AG09309 (cell line): ENCODE results near the gene RFPL4A.
"Not testable (repeated sequence)": the region's sequence is repeated elsewhere in the genome, so short reads cannot be mapped to it uniquely, and the experiment has no call there.

Source experiments
- DNase-seq: peaks from one replicate; pipeline ENCODE4 v3.0.0-alpha.2; 2010; ENCODE audit warnings: low read depth
- H3K4me3 ChIP-seq: 2 replicates; pipeline ENCODE4 v1.5.1; 2011; ENCODE audit warnings: mild to moderate bottlenecking, low read depth, low read length, moderate library complexity; ENCODE audit not compliant: control insufficient read depth
- TF ChIP-seq, protein P1 (sequence below): IDR thresholded peaks from 2 replicates; pipeline ENCODE4 v1.5.1; 2011; ENCODE audit warnings: mild to moderate bottlenecking, low read depth, low read length, inconsistent platforms; ENCODE audit not compliant: insufficient read depth, control insufficient read depth; ENCODE audit errors: missing control alignments

The RFPL4A gene

DNA sequence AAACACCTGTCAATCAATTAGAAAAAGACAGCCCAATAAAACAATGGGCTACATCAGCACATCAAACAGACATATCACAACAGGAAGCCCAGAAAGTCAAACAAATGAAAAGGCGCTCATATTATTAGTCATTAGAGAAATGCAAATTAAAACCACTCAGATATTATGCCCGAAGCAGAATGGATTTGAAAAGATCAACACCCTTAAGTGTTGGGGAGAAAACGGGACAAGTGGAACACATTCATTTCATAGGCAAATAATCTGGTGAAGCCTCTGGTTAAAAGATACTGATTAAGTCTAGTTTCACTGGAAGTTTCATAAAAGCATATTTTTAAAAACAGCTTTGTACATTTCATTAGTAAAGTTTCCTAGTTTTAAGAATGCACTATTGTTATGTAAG is 38.1 kb upstream of the RFPL4A start:
- TF ChIP-seq, protein P1, sequence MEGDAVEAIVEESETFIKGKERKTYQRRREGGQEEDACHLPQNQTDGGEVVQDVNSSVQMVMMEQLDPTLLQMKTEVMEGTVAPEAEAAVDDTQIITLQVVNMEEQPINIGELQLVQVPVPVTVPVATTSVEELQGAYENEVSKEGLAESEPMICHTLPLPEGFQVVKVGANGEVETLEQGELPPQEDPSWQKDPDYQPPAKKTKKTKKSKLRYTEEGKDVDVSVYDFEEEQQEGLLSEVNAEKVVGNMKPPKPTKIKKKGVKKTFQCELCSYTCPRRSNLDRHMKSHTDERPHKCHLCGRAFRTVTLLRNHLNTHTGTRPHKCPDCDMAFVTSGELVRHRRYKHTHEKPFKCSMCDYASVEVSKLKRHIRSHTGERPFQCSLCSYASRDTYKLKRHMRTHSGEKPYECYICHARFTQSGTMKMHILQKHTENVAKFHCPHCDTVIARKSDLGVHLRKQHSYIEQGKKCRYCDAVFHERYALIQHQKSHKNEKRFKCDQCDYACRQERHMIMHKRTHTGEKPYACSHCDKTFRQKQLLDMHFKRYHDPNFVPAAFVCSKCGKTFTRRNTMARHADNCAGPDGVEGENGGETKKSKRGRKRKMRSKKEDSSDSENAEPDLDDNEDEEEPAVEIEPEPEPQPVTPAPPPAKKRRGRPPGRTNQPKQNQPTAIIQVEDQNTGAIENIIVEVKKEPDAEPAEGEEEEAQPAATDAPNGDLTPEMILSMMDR, result no peak
- no peak overlapping the region for H3K4me3 ChIP-seq

DNA sequence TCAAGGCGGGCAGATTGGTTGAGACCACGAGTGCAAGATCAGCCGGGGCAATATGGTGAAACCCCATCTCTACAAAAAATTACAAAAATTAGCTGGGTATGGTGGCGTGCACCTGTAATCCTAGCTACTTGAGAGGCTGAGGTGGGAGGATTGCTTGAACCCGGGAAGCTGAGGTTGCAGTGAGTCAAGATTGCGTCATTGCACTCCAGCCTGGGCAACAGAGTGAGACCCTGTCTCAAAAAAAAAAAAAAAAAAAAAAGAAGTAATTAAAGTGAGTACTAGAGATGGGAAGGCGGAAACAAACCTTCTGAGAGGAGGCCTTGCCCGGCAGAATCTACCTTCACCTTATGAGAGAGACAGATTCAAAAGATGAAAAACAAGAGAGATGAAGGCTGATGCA is 35.4 kb upstream of the RFPL4A start:
- DNase-seq, result no peak
- no peak overlapping the region for H3K4me3 ChIP-seq
- TF ChIP-seq, protein P1, result no peak

More for the DNA sequence above, 38.1 kb upstream of the RFPL4A start:
- DNase-seq, result no peak

DNA sequence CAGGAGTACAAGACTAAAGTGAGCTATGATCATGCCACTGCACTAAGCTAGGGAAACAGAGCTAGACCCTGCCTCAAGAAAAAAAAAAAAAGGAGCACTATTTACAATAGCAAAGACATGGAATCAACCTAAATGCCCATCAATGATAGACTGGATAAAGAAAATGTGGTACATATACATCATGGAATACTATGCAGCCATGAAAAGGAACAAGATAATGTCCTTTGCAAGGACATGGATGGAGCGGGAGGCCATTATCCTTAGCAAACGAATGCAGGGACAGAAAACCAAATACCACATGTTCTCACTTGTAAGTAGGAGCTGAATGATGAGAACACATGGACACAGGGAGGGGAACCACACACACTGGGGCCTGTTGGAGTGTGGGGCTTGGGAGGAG is 28.5 kb upstream of the RFPL4A start:
- H3K4me3 ChIP-seq, DNase-seq: not testable (repeated sequence)

GRCh38 chr19:55738302-55738701 is 20.6 kb upstream of the RFPL4A start, which contains the start of gene NLRP9:
Gene NLRP9 (minus strand): TSS chr19:55738402. CDS start chr19:55738374, 28 bp downstream.
- no peak within 1 kb of the TSS for H3K4me3 ChIP-seq
- DNase-seq, result no peak
- TF ChIP-seq, protein P1, result no peak

- TF ChIP-seq, protein P1, result no peak
- no peak overlapping the region for H3K4me3 ChIP-seq
- DNase-seq, result no peak
These were observed 8.2 kb upstream of the RFPL4A start for GRCh38 chr19:55750715-55751114.

DNA sequence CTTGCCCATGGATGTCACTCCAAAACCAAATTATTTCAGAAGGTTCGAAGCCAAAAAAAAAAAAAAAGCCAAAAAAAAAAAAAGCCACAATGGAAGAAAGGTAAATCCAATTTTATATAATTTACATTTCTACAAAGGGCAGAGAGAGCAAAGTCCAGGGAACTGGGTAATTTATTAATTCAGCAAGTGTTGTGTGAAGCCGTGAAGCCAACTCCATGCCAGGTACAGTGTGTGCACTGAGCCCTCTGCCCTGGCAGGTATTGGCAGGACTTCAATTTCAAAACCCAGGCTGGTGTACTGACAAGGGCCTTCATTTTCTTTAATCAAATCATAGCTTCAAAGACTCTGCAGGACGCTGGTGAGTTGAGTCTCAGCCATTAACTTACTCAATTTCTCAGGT is 5.5 kb upstream of the RFPL4A start:
- no peak overlapping the region for H3K4me3 ChIP-seq
- no peak for DNase-seq
- TF ChIP-seq, protein P1, result no peak

- DNase-seq, H3K4me3 ChIP-seq: not testable (repeated sequence)
These were observed 2.1 kb upstream of the RFPL4A start for GRCh38 chr19:55756808-55757207.

GRCh38 chr19:55766466-55766865 is 7.6 kb downstream of the RFPL4A start:
- no peak overlapping the region for H3K4me3 ChIP-seq
- TF ChIP-seq, protein P1, result no peak
- DNase-seq, result no peak

- not testable (repeated sequence) for DNase-seq, H3K4me3 ChIP-seq
These were observed 9.9 kb downstream of the RFPL4A start, which contains the start of gene RFPL4AL1 for GRCh38 chr19:55768818-55769217. Gene RFPL4AL1 (plus strand): TSS chr19:55769118. CDS start chr19:55771805, 2,687 bp downstream.

GRCh38 chr19:55769632-55770031 is 10.7 kb downstream of the RFPL4A start:
- H3K4me3 ChIP-seq, DNase-seq: not testable (repeated sequence)
